A549 (cell line): ENCODE measurements around the gene INTS3.

Experiments
- CTCF ChIP-seq: fragments of >200 bp; sonication (Bioruptor Twin); formaldehyde crosslinking; IDR thresholded peaks from 3 replicates; pipeline ENCODE4 v1.5.1; 2016
- E2F6 ChIP-seq: IDR thresholded peaks from 2 replicates; pipeline ENCODE4 v1.6.1; 2012; ENCODE audit warnings: low read depth, borderline replicate concordance
- ESRRA ChIP-seq: fragments of 150-350 bp; IDR thresholded peaks from 2 replicates; pipeline ENCODE4 v1.6.1; 2014; ENCODE audit warnings: mild to moderate bottlenecking, low read length, borderline replicate concordance
- KDM1A ChIP-seq: fragments of 200-600 bp; sonication (generic); IDR thresholded peaks from 2 replicates; pipeline ENCODE4 v1.6.1; 2016; ENCODE audit warnings: low read depth, mild to moderate bottlenecking
- NFE2L2 ChIP-seq: fragments of 150-350 bp; conservative IDR thresholded peaks from 2 replicates; pipeline ENCODE4 v1.6.1; 2014; ENCODE audit warnings: low read length
- POLR2A ChIP-seq: IDR thresholded peaks from 2 replicates; pipeline ENCODE4 v1.6.1; 2012; ENCODE audit warnings: mild to moderate bottlenecking, low read length
- RAD21 ChIP-seq, 2 experiments: fragments of >200 bp in 1 of 2; sonication (Bioruptor Twin) in 1 of 2; formaldehyde crosslinking in 1 of 2; IDR thresholded peaks in 1 of 2; conservative IDR thresholded peaks in 1 of 2; 2 replicates in 1 of 2; 3 replicates in 1 of 2; pipeline ENCODE4 v1.6.1; 2012 to 2018; ENCODE audit warnings: inconsistent platforms in 1 of 2
- REST ChIP-seq: fragments of 200-600 bp; sonication (generic); IDR thresholded peaks from 2 replicates; pipeline ENCODE4 v1.6.1; 2016; ENCODE audit warnings: antibody characterized with exemption, mild to moderate bottlenecking, moderate library complexity

- TF ChIP-seq ESRRA (no peak), CTCF (no peak), POLR2A (no peak), NFE2L2 (no peak), REST (no peak), E2F6 (no peak), KDM1A (no peak), RAD21 (conservative IDR thresholded peaks at IDR 0.05 in 1 of 2, IDR thresholded peaks at IDR 0.05 in 1 of 2) (no peak)
Measured at GRCh38 chr1:153769221-153769620, 41.4 kb downstream of the INTS3 start.
